Peyer's patch (tissue), 4 donors: Measurements from ENCODE around the gene MRPS7. TPM values are rescaled to one million over a fixed set of nuclear protein-coding genes. Genes with fewer than 3 reads are reported as not detected.

Source experiments
- DNase-seq, 3 donors: peaks; one replicate each; pipeline ENCODE4 v3.0.0-alpha.2; 2017 to 2019
- H3K27ac ChIP-seq, 4 donors: fragments of 200-600 bp; sonication (generic); one replicate each; pipeline ENCODE4 v1.5.1; 2016 to 2019
- H3K27me3 ChIP-seq, 2 donors: fragments of 200-600 bp; sonication (generic); one replicate each; pipeline ENCODE4 v1.5.1; 2019
- H3K36me3 ChIP-seq, 3 donors: fragments of 200-600 bp; sonication (generic); one replicate each; pipeline ENCODE4 v1.5.1; 2016 to 2019
- H3K4me1 ChIP-seq, 4 donors: fragments of 200-600 bp; sonication (generic); one replicate each; pipeline ENCODE4 v1.5.1; 2016 to 2019
- H3K4me3 ChIP-seq, 4 donors: fragments of 200-600 bp; sonication (generic); 1 replicate in 3 of 4; 2 replicates in 1 of 4; pipeline ENCODE4 v1.5.1; 2016 to 2019; ENCODE audit warnings: mild to moderate bottlenecking in 1 of 4
- H3K9me3 ChIP-seq, 4 donors: fragments of 200-600 bp; sonication (generic); one replicate each; pipeline ENCODE4 v1.5.1; 2016 to 2019; ENCODE audit warnings: mild to moderate bottlenecking in 1 of 4
- CTCF ChIP-seq, 6 experiments: fragments of 450-650 bp in 4 of 6; fragments of 200-600 bp in 2 of 6; sonication (generic) in 1 of 6; IDR thresholded peaks; one replicate each; pipeline ENCODE4 v1.5.1; 2017 to 2019; ENCODE audit warnings: antibody characterized with exemption in 6 of 6, mild to moderate bottlenecking in 3 of 6, moderate library complexity in 1 of 6
- POLR2A ChIP-seq, 2 donors: fragments of 450-650 bp; IDR thresholded peaks; one replicate each; pipeline ENCODE4 v1.5.1; 2017; ENCODE audit warnings: antibody characterized with exemption in 2 of 2, mild to moderate bottlenecking in 2 of 2, moderate library complexity in 2 of 2
- total RNA-seq, 4 donors: library from RNA; depleted of rRNA; stranded (reverse); fragments of >200 nt; gene quantifications; one replicate each; pipeline ENCODE4 v1.1.0, GENCODE V29; 2016

The MRPS7 gene
- total RNA-seq, 4 donors from 2014 or later, result 23.9 to 53.6 (median 45.3) TPM

- TF ChIP-seq CTCF (IDR thresholded peaks at IDR 0.05) (no peak), POLR2A (IDR thresholded peaks at IDR 0.05) (no peak)
- Histone ChIP-seq H3K27me3 (no peaks in the 10 kb centered on the region), H3K9me3 (no peaks in the 10 kb centered on the region), H3K4me1 (peaks cover 0 to 13% (median 9%) of the 10 kb centered on the region in 4 donors), H3K36me3 (peaks cover 0 to 99% (median 0%) of the 10 kb centered on the region in 3 donors), H3K4me3 (no peak overlapping the region), H3K27ac (no peak overlapping the region)
- no peak for DNase-seq
Measured at GRCh38 chr17:75237100-75238014, 24.3 kb upstream of the MRPS7 start.

- H3K4me3 ChIP-seq, result no peak overlapping the region
- peaks cover 0 to 99% (median 0%) of the 10 kb centered on the region in 3 donors for H3K36me3 ChIP-seq
- TF ChIP-seq CTCF (IDR thresholded peaks at IDR 0.05) (no peak), POLR2A (IDR thresholded peaks at IDR 0.05) (no peak)
- DNase-seq, result no peak
- no peaks in the 10 kb centered on the region for H3K9me3 ChIP-seq
- H3K4me1 ChIP-seq, result peaks cover 0 to 18% (median 9%) of the 10 kb centered on the region in 4 donors
- H3K27me3 ChIP-seq, result no peaks in the 10 kb centered on the region
- peak overlapping the region in 1 of 4 donors; percentile 40 for H3K27ac ChIP-seq
Measured at GRCh38 chr17:75238020-75238580, 23.6 kb upstream of the MRPS7 start.

GRCh38 chr17:75238684-75239191 is 22.9 kb upstream of the MRPS7 start:
- H3K4me3 ChIP-seq, result no peak overlapping the region
- peak; percentile 47 to 79 (median 68) for DNase-seq
- H3K27me3 ChIP-seq, result no peaks in the 10 kb centered on the region
- peaks cover 0 to 100% (median 0%) of the 10 kb centered on the region in 3 donors for H3K36me3 ChIP-seq
- H3K9me3 ChIP-seq, result no peaks in the 10 kb centered on the region
- peaks cover 0 to 18% (median 12%) of the 10 kb centered on the region in 4 donors for H3K4me1 ChIP-seq
- peak overlapping the region in 1 of 4 donors; percentile 40 for H3K27ac ChIP-seq
- TF ChIP-seq POLR2A (IDR thresholded peaks at IDR 0.05), result no peak
- TF ChIP-seq CTCF (IDR thresholded peaks at IDR 0.05), result peak; percentile 61 to 81 (median 76)

- Histone ChIP-seq H3K4me1 (peaks cover 0 to 18% (median 12%) of the 10 kb centered on the region in 4 donors), H3K4me3 (no peak overlapping the region), H3K27me3 (no peaks in the 10 kb centered on the region), H3K9me3 (no peaks in the 10 kb centered on the region), H3K27ac (no peak overlapping the region), H3K36me3 (peaks cover 0 to 100% (median 0%) of the 10 kb centered on the region in 3 donors)
- TF ChIP-seq POLR2A (IDR thresholded peaks at IDR 0.05) (no peak), CTCF (IDR thresholded peaks at IDR 0.05) (no peak)
- DNase-seq, result no peak
Measured at GRCh38 chr17:75239214-75239613, 22.5 kb upstream of the MRPS7 start.

- TF ChIP-seq CTCF (IDR thresholded peaks at IDR 0.05), result no peak
- TF ChIP-seq POLR2A (IDR thresholded peaks at IDR 0.05), result no peak
- peaks cover 0 to 99% (median 0%) of the 10 kb centered on the region in 3 donors for H3K36me3 ChIP-seq
- no peaks in the 10 kb centered on the region for H3K27me3 ChIP-seq
- no peaks in the 10 kb centered on the region for H3K9me3 ChIP-seq
- H3K4me1 ChIP-seq, result peaks cover 0 to 20% (median 13%) of the 10 kb centered on the region in 4 donors
- peak overlapping the region in 1 of 4 donors; percentile 81 for H3K27ac ChIP-seq
- H3K4me3 ChIP-seq, result no peak overlapping the region
- DNase-seq, result no peak
Measured at GRCh38 chr17:75239778-75240393, 21.8 kb upstream of the MRPS7 start.
